HG02885 (cell line): ENCODE measurements around the gene TPO.
"Not testable (repeated sequence)": the region's sequence is repeated elsewhere in the genome, so short reads cannot be mapped to it uniquely, and the experiment has no call there.

Experiments
- ATAC-seq: cut with Tn5 transposase; IDR thresholded peaks from one replicate; pipeline ENCODE4 v1.9.1; 2021; ENCODE audit warnings: mild to moderate bottlenecking; ENCODE audit not compliant: unreplicated experiment, poor library complexity

TPO gene

DNA sequence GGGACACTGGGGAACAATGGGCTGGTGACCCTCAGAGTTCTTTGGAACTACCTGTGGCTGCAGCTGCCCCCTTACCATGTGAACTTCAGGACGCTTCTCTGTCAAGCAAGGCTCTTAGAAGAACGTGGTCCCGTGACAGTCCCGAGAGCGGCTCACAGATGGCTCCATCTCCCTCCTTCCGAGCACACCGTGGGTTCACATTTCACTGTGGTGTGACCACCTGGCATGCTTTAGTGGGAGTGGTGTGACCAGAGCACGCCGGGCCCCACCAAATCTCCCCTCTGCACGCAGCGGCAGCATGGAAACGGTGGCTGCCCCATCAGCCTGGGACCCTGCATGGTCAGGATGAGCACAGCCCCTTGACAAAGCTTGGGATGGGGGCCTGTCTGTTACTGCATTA is 9.7 kb upstream of the TPO start:
- ATAC-seq: no peak

DNA sequence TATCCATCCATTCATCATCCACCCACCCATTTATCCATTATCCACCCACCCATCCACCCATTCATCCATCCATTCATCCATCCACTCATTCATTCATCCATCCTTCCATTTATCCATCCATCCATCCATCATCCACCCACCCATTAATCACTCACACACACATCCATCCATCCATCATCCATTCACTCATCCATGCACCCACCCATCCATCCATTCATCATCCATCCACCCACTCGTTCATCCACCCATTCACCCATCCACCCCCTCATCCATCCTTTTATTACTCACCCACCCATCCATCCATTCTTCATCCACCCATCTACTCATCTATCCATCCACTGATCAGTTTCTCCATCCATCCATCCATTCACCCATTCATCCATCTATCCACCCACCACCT is 8.1 kb upstream of the TPO start:
- no peak for ATAC-seq

DNA sequence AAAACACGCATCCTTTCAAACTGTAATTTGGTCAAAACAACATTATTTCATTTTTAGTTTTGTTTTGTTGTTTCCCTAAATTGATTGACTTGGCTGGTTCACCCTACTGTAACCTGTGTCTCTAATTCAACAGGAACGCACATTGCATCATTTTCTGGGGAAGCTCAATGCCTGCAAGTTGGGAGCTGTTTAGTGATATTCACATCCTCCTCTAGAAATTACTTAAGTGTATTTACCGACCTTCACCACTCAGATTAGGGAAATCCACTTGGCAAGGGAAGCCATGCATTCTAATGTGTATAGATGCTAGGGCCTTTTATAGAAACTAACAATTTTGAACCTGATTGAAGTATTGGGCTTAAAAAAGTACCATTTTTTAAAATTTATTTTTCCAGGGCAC is 7.3 kb upstream of the TPO start:
- ATAC-seq: no peak

DNA sequence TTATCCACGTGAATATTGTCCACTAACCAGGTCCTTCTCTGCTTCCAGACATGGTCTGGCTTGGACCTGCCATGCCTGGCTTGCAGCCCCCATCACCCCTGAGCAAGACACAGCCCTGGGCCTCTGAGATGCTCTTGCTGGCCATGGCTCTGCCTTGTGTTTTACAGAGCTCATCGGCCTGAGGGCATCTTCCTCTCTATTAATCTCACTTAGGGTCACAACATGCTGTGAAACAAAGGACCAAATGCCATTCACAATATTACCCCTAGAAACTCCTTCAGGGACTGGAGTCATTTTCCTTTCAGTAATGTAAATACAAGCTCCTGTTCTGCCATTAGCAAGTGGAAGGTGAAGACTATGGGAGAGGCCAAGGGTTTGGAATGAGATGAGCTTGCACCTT is 6.8 kb upstream of the TPO start:
- no peak for ATAC-seq

DNA sequence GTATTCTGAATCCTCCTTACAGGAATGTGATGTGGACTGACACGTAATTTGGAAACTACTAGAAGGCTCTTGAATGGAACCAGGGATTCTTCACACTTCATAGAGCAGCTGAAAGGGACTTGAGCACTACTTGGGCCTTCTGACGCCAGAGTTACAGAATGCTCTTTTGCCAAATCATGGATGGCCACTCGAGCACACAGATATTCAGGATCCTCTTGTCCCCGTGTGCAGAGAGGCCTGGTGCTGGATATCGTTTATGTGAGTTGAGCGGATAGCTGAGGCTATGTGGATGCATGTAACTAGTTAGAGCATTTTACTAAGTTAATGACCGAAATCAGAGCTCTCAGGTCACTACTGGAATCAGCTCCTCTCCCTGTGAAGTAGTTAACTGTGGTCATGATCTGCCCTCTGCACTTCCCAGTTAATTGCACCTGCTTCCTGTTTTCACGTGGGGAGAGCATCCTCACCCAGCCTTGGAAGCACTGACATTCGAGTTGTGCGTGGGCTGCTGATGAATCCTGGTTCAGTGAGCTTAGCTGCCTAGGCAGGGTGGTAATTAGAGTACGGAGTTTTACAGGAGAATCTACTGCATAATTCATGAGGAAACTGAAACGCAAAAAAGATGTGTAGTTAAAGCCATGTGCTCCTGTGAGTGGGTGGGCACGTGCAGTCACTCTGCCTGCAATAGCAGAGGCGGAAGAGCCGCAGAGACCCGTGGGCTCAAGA is 5.2 kb upstream of the TPO start:
- no peak for ATAC-seq

DNA sequence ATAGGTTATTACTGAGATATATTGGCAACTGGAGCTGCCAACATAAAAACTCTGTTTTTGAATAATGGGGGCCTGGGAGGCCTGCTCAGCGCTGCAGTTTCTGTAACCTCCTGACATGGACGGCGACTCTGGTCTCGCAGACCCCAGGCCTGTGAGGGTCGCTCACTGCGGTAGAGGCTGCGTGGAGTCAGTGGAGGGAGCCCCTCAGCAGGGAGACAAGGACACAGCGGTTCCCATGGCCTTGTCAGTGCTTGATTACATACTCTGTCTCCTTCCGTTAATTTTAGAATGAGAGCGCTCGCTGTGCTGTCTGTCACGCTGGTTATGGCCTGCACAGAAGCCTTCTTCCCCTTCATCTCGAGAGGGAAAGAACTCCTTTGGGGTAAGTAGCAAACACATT is 858 bp downstream of the TPO start:
- ATAC-seq: no peak

DNA sequence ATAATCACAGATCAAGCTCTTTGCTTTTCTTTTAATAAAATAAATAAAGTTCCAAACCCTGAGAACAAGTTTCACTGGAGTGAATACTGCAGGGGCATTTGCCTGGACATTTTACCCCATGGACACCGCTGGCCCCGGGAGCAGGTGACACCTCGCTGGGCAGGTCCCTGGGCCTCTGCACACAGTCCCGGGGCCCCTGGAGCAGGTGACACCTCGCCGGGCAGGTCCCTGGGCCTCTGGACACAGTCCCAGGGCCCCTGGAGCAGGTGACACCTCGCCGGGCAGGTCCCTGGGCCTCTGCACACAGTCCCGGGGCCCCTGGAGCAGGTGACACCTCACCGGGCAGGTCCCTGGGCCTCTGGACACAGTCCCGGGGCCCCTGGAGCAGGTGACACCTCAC is 1.6 kb downstream of the TPO start:
- not testable (repeated sequence) for ATAC-seq

DNA sequence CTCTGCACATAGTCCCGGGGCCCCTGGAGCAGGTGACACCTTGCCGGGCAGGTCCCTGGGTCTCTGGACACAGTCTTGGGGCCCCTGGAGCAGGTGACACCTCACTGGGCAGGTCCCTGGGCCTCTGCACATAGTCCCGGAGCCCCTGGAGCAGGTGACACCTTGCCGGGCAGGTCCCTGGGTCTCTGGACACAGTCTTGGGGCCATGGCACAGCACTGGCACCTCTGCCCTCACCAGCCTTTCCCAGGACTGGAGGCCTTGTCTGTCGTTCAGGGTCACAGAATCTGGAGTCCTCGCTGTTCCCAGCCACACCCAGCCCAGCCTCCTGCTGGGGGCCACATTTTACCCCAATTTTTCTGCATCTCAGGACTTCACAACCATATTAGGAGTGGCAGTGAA is 2.2 kb downstream of the TPO start:
- ATAC-seq: no peak

DNA sequence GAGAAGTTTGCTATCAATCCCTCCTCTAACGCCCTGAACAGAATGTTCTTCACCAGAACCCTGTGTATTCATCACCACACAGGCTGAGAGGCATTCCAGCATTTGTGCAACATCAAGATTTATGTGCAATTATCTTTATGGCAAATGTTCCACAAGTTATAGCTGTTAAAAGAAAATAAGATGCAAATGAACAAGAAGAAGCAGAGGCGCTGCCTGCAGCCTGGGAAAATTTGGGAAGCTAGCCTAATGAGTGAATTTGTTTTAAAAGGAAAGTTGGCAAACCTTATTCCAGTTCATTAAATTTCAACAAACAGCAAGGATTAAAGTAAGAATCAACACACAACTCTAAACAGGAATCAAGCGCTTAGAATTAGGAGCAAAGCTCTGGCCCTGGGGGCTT is 5.3 kb downstream of the TPO start:
- ATAC-seq: no peak

DNA sequence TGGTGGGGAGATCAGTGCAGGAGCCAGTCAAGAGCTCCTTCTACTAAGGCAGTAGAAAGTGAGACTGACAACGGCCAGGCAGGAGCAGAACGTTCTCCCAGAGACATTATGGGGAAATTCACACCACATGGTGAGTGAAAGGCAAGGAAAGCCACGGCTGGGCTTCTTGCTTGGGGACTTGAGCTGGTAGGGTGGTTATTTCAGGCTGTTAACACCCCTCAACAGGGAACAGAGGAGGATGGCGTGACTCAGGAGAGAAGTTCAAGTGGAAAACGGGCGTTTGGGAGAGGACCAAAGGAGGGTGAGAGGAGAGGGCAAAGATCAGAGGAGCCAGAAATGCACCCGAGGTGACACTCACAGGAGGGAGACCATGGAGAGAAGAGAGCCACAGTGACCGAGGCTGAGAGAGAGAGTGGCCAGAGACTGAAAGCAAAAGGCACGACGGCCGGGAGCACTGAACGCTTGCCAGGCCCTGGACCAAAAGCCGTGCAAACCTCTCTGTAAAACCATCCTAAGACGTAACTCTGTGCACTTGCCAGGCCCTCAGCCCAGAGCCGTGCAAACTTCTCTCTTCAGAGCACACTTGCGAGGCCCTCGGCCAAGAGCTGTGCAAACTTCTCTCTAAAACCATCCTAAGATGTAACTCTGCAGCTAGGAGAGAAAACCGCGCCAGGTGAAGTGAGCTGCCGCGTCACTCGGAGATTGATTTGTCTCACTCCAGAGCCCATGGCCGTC is 7.7 kb downstream of the TPO start:
- ATAC-seq: no peak

DNA sequence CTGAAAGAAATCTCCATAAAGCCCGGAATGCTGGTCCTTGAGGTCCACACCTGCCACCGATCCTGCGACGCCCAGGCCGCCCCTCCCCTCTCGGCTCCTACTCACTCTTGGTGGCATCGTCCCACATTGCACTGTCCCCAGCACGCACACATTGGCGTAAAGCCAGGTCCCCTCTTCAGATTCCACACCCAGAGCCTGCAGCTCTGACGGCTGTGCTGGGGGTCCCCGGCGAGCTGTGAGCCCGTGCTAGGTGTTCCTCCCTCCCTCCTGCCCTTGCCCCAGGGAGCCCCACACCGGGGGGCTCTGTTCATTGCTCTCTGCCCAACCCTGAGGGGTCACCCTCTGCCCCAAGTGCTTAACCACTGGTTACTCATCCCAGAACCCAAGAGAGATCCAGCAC is 8.5 kb downstream of the TPO start:
- ATAC-seq: no peak

DNA sequence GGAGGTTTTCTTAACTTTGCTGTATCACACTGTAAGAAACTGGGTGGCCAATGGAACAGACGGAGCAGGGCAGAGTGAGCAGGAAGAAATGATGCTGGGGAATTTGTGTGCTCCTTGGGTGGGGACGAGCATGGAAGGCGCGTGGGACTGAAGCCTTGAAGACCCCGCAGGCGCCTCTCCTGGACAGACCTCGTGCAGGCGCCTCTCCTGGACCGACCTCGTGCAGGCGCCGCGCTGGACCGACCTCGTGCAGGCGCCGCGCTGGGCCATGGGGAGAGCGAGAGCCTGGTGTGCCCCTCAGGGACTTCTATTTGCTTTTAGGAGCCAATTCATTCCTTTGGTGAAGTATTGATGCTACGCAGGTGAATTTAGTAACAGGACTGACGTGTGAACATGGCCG is 8.9 kb downstream of the TPO start:
- no peak for ATAC-seq

DNA sequence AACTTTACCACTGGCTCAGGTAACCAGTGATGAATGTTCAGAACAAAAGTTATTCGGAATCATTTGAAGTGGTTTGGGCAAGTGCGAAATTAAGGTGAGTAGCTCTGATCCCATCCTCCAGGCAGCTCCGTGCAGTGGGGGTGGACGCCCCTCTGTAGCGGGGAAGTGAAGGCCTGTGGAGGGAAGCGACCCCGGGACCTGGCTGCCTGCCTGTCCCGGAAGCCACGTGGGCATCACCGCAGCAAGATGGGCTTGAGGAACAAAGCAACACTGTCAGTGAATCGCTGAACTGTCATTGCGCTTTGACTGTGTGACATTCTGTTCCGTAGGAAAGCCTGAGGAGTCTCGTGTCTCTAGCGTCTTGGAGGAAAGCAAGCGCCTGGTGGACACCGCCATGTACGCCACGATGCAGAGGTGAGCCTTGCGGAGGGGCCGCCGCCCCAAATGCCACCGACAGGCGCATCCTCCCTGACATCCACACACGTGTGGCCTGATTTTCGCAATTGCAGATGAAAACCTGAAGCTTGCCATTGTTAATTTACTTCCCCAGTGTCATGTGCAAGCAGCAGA is 9.5 kb downstream of the TPO start:
- no peak for ATAC-seq

DNA sequence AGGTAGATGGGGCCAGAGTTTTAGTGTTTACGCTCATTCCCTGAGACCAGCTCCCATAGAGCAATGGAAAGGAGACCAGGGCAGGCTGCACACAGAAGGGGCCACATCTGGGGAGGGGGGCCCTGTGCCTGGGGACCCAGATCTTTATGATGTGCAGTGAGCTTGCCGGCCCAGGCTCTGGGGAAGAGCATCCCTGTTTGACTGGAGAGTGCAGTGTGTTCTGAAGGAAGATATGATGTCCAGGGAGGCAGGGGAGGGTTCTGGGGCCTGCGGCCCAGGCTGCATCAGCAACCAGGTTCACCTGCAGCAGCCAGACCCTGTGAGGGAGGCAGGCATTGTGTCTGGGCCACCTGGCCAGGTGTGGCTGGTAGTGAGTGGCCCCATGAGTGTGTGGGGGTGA is 13.8 kb downstream of the TPO start:
- no peak for ATAC-seq

DNA sequence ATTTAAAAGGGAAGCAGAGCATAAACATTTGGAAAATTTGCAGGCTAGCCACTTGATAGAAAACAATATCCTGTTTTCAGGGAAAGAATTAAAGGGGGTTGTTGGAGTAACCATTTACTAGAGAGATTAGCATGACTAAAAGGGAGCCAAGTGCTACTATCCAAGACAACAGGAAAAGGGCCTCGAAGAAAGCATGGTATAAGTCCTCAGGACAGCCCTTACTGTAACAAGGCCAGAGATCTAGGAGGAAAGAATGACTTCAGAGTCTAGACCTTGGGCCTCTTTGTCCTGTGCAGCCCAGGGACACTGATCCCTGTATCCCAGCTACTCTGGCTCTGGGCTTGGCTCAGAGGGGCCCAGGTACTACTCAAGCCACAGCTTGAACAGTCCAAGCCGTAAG is 16.6 kb downstream of the TPO start:
- no peak for ATAC-seq

DNA sequence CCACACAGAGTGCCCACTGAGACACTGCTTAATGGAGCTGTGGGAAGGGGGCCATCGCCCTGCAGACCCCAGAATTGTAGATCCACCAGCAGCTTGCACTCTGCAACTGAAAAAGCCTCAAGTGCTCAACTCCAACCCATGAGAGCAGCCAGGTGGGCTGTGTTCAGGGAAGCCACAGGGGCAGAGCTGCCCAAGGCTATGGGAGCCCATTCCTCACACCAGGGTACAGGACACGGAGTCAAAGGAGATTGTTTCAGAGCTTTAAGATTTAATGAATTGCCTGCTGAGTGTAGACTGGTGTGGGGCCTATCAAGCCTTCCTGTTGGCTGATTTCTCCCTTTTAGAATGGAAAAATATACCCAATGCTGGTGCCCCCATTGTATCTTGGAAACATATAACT is 17.2 kb downstream of the TPO start:
- no peak for ATAC-seq

DNA sequence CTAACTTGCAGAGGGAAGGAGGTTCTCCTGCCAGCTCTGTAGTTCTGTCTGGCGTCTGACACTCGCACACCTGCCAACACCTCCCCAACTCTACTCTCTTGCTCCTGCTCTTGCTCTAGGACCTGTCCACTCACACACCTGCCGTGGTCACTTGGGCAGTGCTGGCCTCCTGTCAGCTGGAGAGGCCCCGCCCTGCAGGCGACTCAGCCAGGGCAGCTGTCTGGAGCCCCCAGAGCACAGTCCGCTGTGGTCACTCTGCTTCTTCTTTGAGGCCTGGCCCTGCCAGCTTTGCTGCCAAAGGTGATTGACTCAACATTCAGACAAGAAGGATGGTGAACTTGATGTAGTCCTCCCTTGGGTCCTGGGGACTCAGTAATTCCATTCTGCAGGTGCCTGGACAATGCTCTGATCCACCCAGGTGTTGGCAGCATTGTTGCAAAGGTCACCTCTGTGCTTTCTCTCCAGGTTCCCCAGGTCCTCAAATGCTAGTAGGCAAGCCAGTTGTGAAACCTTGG is 18.7 kb downstream of the TPO start:
- no peak for ATAC-seq

DNA sequence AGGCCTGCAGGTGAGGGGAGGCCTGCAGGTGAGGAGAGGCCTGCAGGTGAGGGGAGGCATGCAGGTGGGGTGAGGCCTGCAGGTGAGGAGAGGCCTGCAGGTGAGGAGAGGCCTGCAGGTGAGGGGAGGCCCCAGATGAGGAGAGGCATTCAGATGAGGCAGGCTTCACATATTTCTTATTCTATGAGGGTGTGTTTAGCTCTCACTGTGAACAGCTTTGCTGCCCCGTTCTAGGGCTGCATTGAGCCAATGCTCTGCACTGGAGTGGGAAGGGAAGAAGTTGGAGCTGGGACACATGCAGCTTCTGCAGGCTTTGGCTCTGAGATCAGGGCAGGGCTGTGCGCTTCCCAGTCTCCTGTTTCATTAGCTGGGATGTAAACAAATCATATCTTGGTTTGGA is 19.5 kb downstream of the TPO start:
- ATAC-seq: no peak

DNA sequence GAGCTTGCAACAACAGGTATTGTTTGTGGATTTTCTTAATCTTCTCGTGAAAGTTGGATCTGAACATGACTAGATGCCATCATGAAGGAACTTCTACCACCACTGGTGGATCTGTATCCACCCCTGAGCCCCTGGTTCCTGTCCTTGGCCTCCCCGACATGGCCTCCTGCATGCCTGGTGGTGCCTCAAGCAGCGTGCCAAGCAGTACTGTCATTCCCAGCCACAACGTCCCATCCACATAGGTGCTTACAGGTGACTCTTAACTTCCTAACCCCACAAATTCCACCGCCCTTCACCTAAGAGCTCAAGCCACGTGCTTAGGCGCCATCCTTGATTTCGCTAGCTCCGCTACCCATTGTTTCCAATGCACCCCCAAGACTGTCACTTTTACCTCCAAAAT is 23.1 kb downstream of the TPO start:
- ATAC-seq: no peak

DNA sequence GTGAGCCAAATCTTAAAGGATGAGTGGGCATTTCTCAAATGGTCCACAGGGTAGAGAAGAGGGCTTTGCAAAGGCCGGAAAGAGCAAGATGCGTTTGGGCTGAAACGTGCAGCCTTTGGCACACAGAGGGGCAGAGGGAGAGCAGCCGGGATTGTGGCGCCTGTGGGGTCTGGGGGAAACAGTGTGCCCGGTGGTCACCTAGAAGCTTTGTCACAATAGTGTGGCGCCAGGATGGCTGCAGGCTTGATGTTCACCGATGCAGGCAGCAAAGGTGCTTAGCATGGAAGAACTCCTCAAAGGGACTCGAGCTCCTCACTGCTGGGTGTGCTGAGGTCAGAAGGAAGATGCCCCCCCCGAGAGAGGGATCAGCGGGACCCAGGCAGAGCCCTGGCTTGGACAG is 23.8 kb downstream of the TPO start:
- ATAC-seq: no peak

DNA sequence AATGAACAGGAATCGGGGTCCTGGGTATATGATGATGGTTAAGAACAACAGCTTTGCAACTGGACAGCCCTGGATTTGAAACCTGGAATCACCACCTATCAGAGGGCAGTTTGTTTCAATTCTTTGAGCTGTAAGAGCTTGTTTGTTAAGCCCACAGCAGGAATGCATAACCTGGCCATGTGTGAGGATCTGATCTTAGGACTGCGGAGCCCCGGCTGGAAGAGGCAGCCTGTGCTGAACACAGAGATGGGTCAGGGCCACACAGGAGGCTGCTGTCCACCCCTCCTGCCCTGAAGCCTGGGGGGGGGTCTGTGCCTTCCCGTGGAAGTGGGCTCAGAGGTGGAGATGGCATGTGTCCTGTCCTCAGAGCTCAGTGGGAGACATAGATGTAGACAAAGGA is 24.3 kb downstream of the TPO start:
- ATAC-seq: no peak

DNA sequence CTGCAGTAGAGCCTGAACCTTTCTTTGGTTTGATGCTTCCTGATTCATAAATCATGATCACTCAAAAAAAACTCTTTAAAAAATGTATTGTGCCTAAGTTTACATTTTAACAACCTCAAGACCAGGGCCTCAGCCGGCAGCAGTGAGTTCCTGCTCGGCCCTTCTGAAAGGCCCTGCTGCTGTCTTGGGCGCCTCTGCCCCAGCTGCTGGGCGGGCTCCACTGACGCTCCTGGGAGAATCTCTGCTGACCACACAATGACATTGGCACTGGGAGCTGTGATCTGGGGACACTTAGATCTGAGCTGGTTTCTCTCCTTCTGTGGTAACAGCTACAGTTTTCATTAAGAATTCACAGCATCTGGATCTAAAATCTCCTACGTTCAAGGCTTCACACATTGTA is 25.7 kb downstream of the TPO start:
- no peak for ATAC-seq
